CD14-positive monocyte (primary cell): ENCODE measurements around the gene KCNJ6. TPM values are rescaled to one million over a fixed set of nuclear protein-coding genes. Genes with fewer than 3 reads are reported as not detected.

Experiments used
- DNase-seq, 3 donors: peaks; one replicate each; pipeline ENCODE4 v3.0.0-alpha.2; 2011 to 2022
- H2AFZ ChIP-seq: 2 replicates; pipeline ENCODE4 v1.6.0; 2012; ENCODE audit warnings: mild to moderate bottlenecking, low read depth, low read length, inconsistent platforms; ENCODE audit not compliant: insufficient read depth, poor library complexity, severe bottlenecking
- H3K27ac ChIP-seq, 2 donors: 1 replicate in 1 of 2; 2 replicates in 1 of 2; pipeline ENCODE4 v1.5.1; 2012 to 2013; ENCODE audit warnings: low read length in 2 of 2, control low read depth in 1 of 2, inconsistent platforms in 1 of 2, low read depth in 1 of 2, mild to moderate bottlenecking in 1 of 2
- H3K27me3 ChIP-seq, 2 donors: one replicate each; pipeline versions ENCODE4 v1.6.0 to v1.6.1; 2011 to 2013; ENCODE audit warnings: low read length in 2 of 2; ENCODE audit not compliant: control insufficient read depth in 2 of 2, insufficient read depth in 2 of 2
- H3K36me3 ChIP-seq, 2 donors: replicated peaks in 1 of 2; 1 replicate in 1 of 2; 2 replicates in 1 of 2; pipeline versions ENCODE4 v1.5.1 to v1.6.1; 2012 to 2013; ENCODE audit warnings: low read length in 2 of 2, control low read depth in 1 of 2, inconsistent platforms in 1 of 2, mild to moderate bottlenecking in 1 of 2; ENCODE audit not compliant: insufficient read depth in 2 of 2, control insufficient read depth in 1 of 2
- H3K4me1 ChIP-seq, 2 donors: 1 replicate in 1 of 2; 2 replicates in 1 of 2; pipeline versions ENCODE4 v1.5.1 to v1.6.1; 2012 to 2013; ENCODE audit warnings: low read length in 2 of 2, control low read depth in 1 of 2, inconsistent platforms in 1 of 2, mild to moderate bottlenecking in 1 of 2, moderate library complexity in 1 of 2; ENCODE audit not compliant: insufficient read depth in 2 of 2, control insufficient read depth in 1 of 2
- H3K4me2 ChIP-seq: replicated peaks from 2 replicates; pipeline ENCODE3; 2012; ENCODE audit warnings: low read length, moderate library complexity, mild to moderate bottlenecking; ENCODE audit not compliant: poor library complexity, severe bottlenecking; ENCODE audit errors: extremely low read depth
- H3K4me3 ChIP-seq, 3 experiments: fragments of 200-600 bp in 1 of 3; sonication (generic) in 1 of 3; replicated peaks in 1 of 3; 1 replicate in 2 of 3; 2 replicates in 1 of 3; pipeline ENCODE4 v1.5.1; 2011 to 2013; ENCODE audit warnings: low read length in 3 of 3, mild to moderate bottlenecking in 3 of 3, control low read depth in 2 of 3, low read depth in 2 of 3, inconsistent platforms in 1 of 3, moderate library complexity in 1 of 3
- H3K79me2 ChIP-seq: 2 replicates; pipeline ENCODE4 v1.6.0; 2012; ENCODE audit warnings: mild to moderate bottlenecking, control low read depth, inconsistent platforms, low read length, moderate library complexity; ENCODE audit not compliant: insufficient read depth
- H3K9ac ChIP-seq: 2 replicates; pipeline ENCODE4 v1.6.0; 2017; ENCODE audit warnings: low read length, mild to moderate bottlenecking; ENCODE audit not compliant: insufficient read depth, poor library complexity, severe bottlenecking
- H3K9me3 ChIP-seq, 2 donors: replicated peaks in 1 of 2; 1 replicate in 1 of 2; 2 replicates in 1 of 2; pipeline versions ENCODE4 v1.5.1 to v1.6.1; 2012 to 2013; ENCODE audit warnings: low read length in 2 of 2, control low read depth in 1 of 2; ENCODE audit not compliant: control insufficient read depth in 1 of 2, insufficient read depth in 1 of 2
- H4K20me1 ChIP-seq: 2 replicates; pipeline ENCODE4 v1.6.0; 2012; ENCODE audit warnings: mild to moderate bottlenecking, low read length, control low read depth, moderate library complexity; ENCODE audit not compliant: insufficient read depth
- H3K27ac Mint-ChIP-seq, 7 donors: one replicate each; pipeline ENCODE4 v1.8.0; 2020; ENCODE audit warnings: mild to moderate bottlenecking in 7 of 7, mixed read lengths in 7 of 7, moderate library complexity in 6 of 7, inconsistent platforms in 2 of 7
- H3K27me3 Mint-ChIP-seq, 3 donors: one replicate each; pipeline ENCODE4 v1.8.0; 2021 to 2022; ENCODE audit warnings: low read depth in 3 of 3, mild to moderate bottlenecking in 3 of 3, mixed read lengths in 3 of 3, moderate library complexity in 3 of 3, inconsistent platforms in 1 of 3
- H3K36me3 Mint-ChIP-seq, 2 donors: one replicate each; pipeline ENCODE4 v1.8.0; 2020; ENCODE audit warnings: mixed read lengths in 2 of 2, inconsistent platforms in 1 of 2, mild to moderate bottlenecking in 1 of 2
- H3K4me1 Mint-ChIP-seq: one replicate; pipeline ENCODE4 v1.8.0; 2020; ENCODE audit warnings: mild to moderate bottlenecking, mixed read lengths
- H3K4me3 Mint-ChIP-seq, 2 donors: one replicate each; pipeline ENCODE4 v1.8.0; 2020; ENCODE audit warnings: mild to moderate bottlenecking in 2 of 2, mixed read lengths in 2 of 2, moderate library complexity in 1 of 2
- H3K9me3 Mint-ChIP-seq, 7 donors: one replicate each; pipeline ENCODE4 v1.8.0; 2020 to 2022; ENCODE audit warnings: mixed read lengths in 7 of 7, mild to moderate bottlenecking in 6 of 7, moderate library complexity in 6 of 7, inconsistent platforms in 2 of 7
- WGBS: methylation state at CpG from one replicate; pipeline ENCODE4 v1.1.5; 2013; ENCODE audit warnings: missing lambda C conversion rate; ENCODE audit not compliant: insufficient coverage; 5-methylcytosine and 5-hydroxymethylcytosine counted together
- intact Hi-C, 2 donors: fragments of 100-400 bp; cut with micrococcal nuclease; formaldehyde crosslinking; loops; one replicate each; pipeline versions ENCODE4 v1.15.0 to v1.15.1; 2023
- polyA plus RNA-seq, 3 donors: library from polyadenylated mRNA; depleted of rRNA in 1 of 3; unstranded in 2 of 3; stranded (reverse) in 1 of 3; fragments of 300-500 nt in 2 of 3; fragments of >200 nt in 1 of 3; fragmentation: Illumina TruSeq in 2 of 3; gene quantifications; 1 replicate in 2 of 3; 2 replicates in 1 of 3; pipeline ENCODE4 v1.2.3, GENCODE V29; 2012 to 2021
- TF ChIP-seq, protein P1 (sequence below): fragments of 200-600 bp; IDR thresholded peaks from one replicate; pipeline ENCODE4 v1.8.0; 2022; ENCODE audit warnings: antibody characterized with exemption, mild to moderate bottlenecking

Gene KCNJ6
- polyA plus RNA-seq, 3 donors: not detected

- H3K36me3 Mint-ChIP-seq: no peaks in the 10 kb centered on the region
- Histone ChIP-seq H3K36me3 (no peaks in the 10 kb centered on the region), H3K4me3 (no peak overlapping the region), H3K9me3 (no peaks in the 10 kb centered on the region), H3K27ac (no peak overlapping the region), H3K9ac (no peak overlapping the region), H3K4me2 (no peak overlapping the region), H4K20me1 (no peaks in the 10 kb centered on the region), H3K27me3 (no peaks in the 10 kb centered on the region), H3K4me1 (peaks cover 17 to 18% of the 10 kb centered on the region in 2 donors), H2AFZ (no peak overlapping the region), H3K79me2 (no peaks in the 10 kb centered on the region)
- H3K4me3 Mint-ChIP-seq: no peak overlapping the region
- TF ChIP-seq, protein P1, sequence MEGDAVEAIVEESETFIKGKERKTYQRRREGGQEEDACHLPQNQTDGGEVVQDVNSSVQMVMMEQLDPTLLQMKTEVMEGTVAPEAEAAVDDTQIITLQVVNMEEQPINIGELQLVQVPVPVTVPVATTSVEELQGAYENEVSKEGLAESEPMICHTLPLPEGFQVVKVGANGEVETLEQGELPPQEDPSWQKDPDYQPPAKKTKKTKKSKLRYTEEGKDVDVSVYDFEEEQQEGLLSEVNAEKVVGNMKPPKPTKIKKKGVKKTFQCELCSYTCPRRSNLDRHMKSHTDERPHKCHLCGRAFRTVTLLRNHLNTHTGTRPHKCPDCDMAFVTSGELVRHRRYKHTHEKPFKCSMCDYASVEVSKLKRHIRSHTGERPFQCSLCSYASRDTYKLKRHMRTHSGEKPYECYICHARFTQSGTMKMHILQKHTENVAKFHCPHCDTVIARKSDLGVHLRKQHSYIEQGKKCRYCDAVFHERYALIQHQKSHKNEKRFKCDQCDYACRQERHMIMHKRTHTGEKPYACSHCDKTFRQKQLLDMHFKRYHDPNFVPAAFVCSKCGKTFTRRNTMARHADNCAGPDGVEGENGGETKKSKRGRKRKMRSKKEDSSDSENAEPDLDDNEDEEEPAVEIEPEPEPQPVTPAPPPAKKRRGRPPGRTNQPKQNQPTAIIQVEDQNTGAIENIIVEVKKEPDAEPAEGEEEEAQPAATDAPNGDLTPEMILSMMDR: no peak
- no peak for DNase-seq
- H3K4me1 Mint-ChIP-seq: peaks cover 18% of the 10 kb centered on the region
- WGBS: 100% methylated on average over 2 of the region's 6 CpGs
- H3K9me3 Mint-ChIP-seq: peaks cover 0 to 3% (median 0%) of the 10 kb centered on the region in 7 donors
- intact Hi-C loops: loop anchor here in 1 of 2 donors (5.0 kb wide), 1 partner anchor 34 kb away; no protein-coding TSS in a partner anchor
- H3K27ac Mint-ChIP-seq: no peak overlapping the region
- H3K27me3 Mint-ChIP-seq: peaks cover 0 to 2% (median under 1%) of the 10 kb centered on the region in 3 donors
Measured at GRCh38 chr21:37833301-37833700, 83.0 kb downstream of the KCNJ6 start.

GRCh38 chr21:37829447-37829846 lies 86.8 kb downstream of the KCNJ6 start:
- Histone ChIP-seq H3K9ac (peak overlapping the region; percentile 43), H3K4me3 (no peak overlapping the region), H3K79me2 (no peaks in the 10 kb centered on the region), H3K36me3 (no peaks in the 10 kb centered on the region), H3K27me3 (no peaks in the 10 kb centered on the region), H3K9me3 (no peaks in the 10 kb centered on the region), H2AFZ (peak overlapping the region; percentile 71), H3K4me1 (peaks cover 24 to 28% of the 10 kb centered on the region in 2 donors), H4K20me1 (no peaks in the 10 kb centered on the region), H3K27ac (peak overlapping the region; percentile 62 to 71), H3K4me2 (peak overlapping the region; percentile 3)
- intact Hi-C loops: loop anchor here in 1 of 2 donors (5.0 kb wide), 1 partner anchor 38 kb away; no protein-coding TSS in a partner anchor
- H3K4me1 Mint-ChIP-seq: peaks cover 31% of the 10 kb centered on the region
- H3K4me3 Mint-ChIP-seq: peak overlapping the region in 1 of 2 donors; percentile 36
- DNase-seq: peak; percentile 80 to 88 (median 84)
- peaks cover 0 to 3% of the 10 kb centered on the region in 2 donors for H3K36me3 Mint-ChIP-seq
- H3K27me3 Mint-ChIP-seq: peaks cover 0 to 4% (median 1%) of the 10 kb centered on the region in 3 donors
- WGBS: 5% methylated on average over 3 of the region's 4 CpGs
- peaks cover 0 to 9% (median 4%) of the 10 kb centered on the region in 7 donors for H3K9me3 Mint-ChIP-seq
- peak overlapping the region; percentile 69 to 92 (median 87) for H3K27ac Mint-ChIP-seq
- TF ChIP-seq, protein P1: no peak
